ENCODE measurements around the gene ANXA1. TPM values are rescaled to one million over a fixed set of nuclear protein-coding genes. Genes with fewer than 3 reads are reported as not detected.

The ANXA1 gene
- total RNA-seq, 1 experiment from 2014 or later: 486 TPM

- no peaks in the 10 kb centered on the region for H4K20me1 ChIP-seq (ENCODE audit: insufficient read depth)
- TF ChIP-seq TCF7L2 (IDR thresholded peaks at IDR 0.05; ENCODE audit: borderline replicate concordance, extremely low read depth, insufficient read depth, insufficient read length): no peak
- no peak for TF ChIP-seq ZFX (IDR thresholded peaks at IDR 0.05)
- no peak for TF ChIP-seq ATF3 (IDR thresholded peaks at IDR 0.05)
- no peak for TF ChIP-seq EZH2phosphoT487 (IDR thresholded peaks at IDR 0.05; ENCODE audit: borderline replicate concordance)
- TF ChIP-seq SRF (IDR thresholded peaks at IDR 0.05; ENCODE audit: low read depth): no peak
- TF ChIP-seq ZBTB33 (IDR thresholded peaks at IDR 0.05; ENCODE audit: extremely low read depth, insufficient replicate concordance, low read length): no peak
- no peak for TF ChIP-seq JUND (IDR thresholded peaks at IDR 0.05)
- TF ChIP-seq SIN3A (IDR thresholded peaks at IDR 0.05; ENCODE audit: low read depth): no peak
- no peak for TF ChIP-seq EZH2 (IDR thresholded peaks at IDR 0.05)
- no peak for TF ChIP-seq FOSL1 (IDR thresholded peaks at IDR 0.05; ENCODE audit: low read depth)
- no peak for TF ChIP-seq CEBPB (IDR thresholded peaks at IDR 0.05; ENCODE audit: low read depth)
- TF ChIP-seq REST (IDR thresholded peaks at IDR 0.05; ENCODE audit: low read depth): no peak
- no peak for TF ChIP-seq MAX (IDR thresholded peaks at IDR 0.05)
- no peak for TF ChIP-seq SP1 (IDR thresholded peaks at IDR 0.05; ENCODE audit: low read depth)
- TF ChIP-seq ELF1 (IDR thresholded peaks at IDR 0.05; ENCODE audit: borderline replicate concordance, low read depth): no peak
- no peak for TF ChIP-seq ZNF274 (IDR thresholded peaks at IDR 0.05; ENCODE audit: low read depth, low read length)
- no peak for TF ChIP-seq POLR2AphosphoS5 (IDR thresholded peaks at IDR 0.05; ENCODE audit: low read depth, low read length)
- H3K27ac ChIP-seq (ENCODE audit: low read depth, low read length): no peak overlapping the region
- no peak for ATAC-seq
- H3K36me3 ChIP-seq (ENCODE audit: control insufficient read depth in 1 of 2, insufficient read depth in 2 of 2, low read length in 2 of 2): peaks cover 64 to 75% of the 10 kb centered on the region in 2 experiments
- no peaks in the 10 kb centered on the region for H3K9me2 ChIP-seq (ENCODE audit: insufficient read depth)
- DNase-seq (ENCODE audit: low read depth, low spot score): no peak
- POLR2A ChIA-PET: interaction anchor here (0.6 to 1.6 kb wide), 3 partner anchors 8 to 1012 kb away, joined by 3 to 6 read pairs (median 3); no protein-coding TSS in a partner anchor
- CTCF ChIA-PET: no interaction called here
- no peak overlapping the region for H3K9ac ChIP-seq (ENCODE audit: low read length)
- RAD21 ChIA-PET (ENCODE audit: low non-redundant PET in 1 of 2, low total read pairs in 2 of 2, uncharacterized antibody in 2 of 2, unreplicated experiment in 2 of 2): no interaction called here
- no peak overlapping the region for H3K4me2 ChIP-seq (ENCODE audit: low read length)
- no peaks in the 10 kb centered on the region for H3K9me3 ChIP-seq (ENCODE audit: control insufficient read depth in 1 of 2, insufficient read depth in 1 of 2, low read depth in 1 of 2, low read length in 2 of 2)
- H3K4me3 ChIP-seq (replicated peaks in 1 of 2; ENCODE audit: low read depth in 1 of 2, low read length in 2 of 2): no peak overlapping the region
- intact Hi-C loops (cut with micrococcal nuclease): no loop called here
- H2AFZ ChIP-seq (ENCODE audit: low read depth, low read length, poor library complexity, severe bottlenecking): no peak overlapping the region
- H3K79me2 ChIP-seq (ENCODE audit: insufficient read depth, low read length): peaks cover 34% of the 10 kb centered on the region
- no peaks in the 10 kb centered on the region for H3K27me3 ChIP-seq (ENCODE audit: insufficient read depth, low read length)
- no TSS peak for BruUV-seq (replicated peaks)
- H3K4me1 ChIP-seq (ENCODE audit: control insufficient read depth in 1 of 2, insufficient read depth in 2 of 2, low read length in 2 of 2): peaks cover 4 to 10% of the 10 kb centered on the region in 2 experiments; a peak in 3 of 4 replicates
These were observed 9.2 kb downstream of the ANXA1 start for GRCh38 chr9:73160868-73161267.
